Uterus (tissue), 4 donors: ENCODE measurements around the gene SLCO3A1. TPM values are rescaled to one million over a fixed set of nuclear protein-coding genes. Genes with fewer than 3 reads are reported as not detected.

Source experiments
- DNase-seq, 2 donors: peaks; one replicate each; pipeline ENCODE4 v3.0.0-alpha.2; 2019 to 2020
- H3K27ac ChIP-seq, 2 donors: fragments of 200-600 bp; sonication (generic); 1 replicate in 1 of 2; 2 replicates in 1 of 2; pipeline ENCODE4 v1.5.1; 2016 to 2018
- H3K27me3 ChIP-seq, 2 donors: fragments of 200-600 bp; sonication (generic); one replicate each; pipeline ENCODE4 v1.5.1; 2018 to 2019; ENCODE audit warnings: control low read depth in 1 of 2
- H3K36me3 ChIP-seq, 2 donors: fragments of 200-600 bp; sonication (generic); one replicate each; pipeline ENCODE4 v1.5.1; 2019; ENCODE audit warnings: control low read depth in 1 of 2
- H3K4me1 ChIP-seq, 2 donors: fragments of 200-600 bp; sonication (generic); one replicate each; pipeline ENCODE4 v1.5.1; 2018 to 2019; ENCODE audit warnings: control low read depth in 1 of 2
- H3K4me3 ChIP-seq, 2 donors: fragments of 200-600 bp; sonication (generic); 1 replicate in 1 of 2; 2 replicates in 1 of 2; pipeline ENCODE4 v1.5.1; 2018 to 2019; ENCODE audit warnings: mild to moderate bottlenecking in 1 of 2
- H3K9me3 ChIP-seq, 2 donors: fragments of 200-600 bp; sonication (generic); one replicate each; pipeline ENCODE4 v1.5.1; 2019; ENCODE audit warnings: control low read depth in 1 of 2
- POLR2A ChIP-seq, 2 donors: fragments of 450-650 bp; IDR thresholded peaks; one replicate each; pipeline ENCODE4 v1.6.1; 2016; ENCODE audit warnings: antibody characterized with exemption in 2 of 2, mild to moderate bottlenecking in 1 of 2, moderate library complexity in 1 of 2
- intact Hi-C: fragments of 100-400 bp; cut with DNase I; formaldehyde crosslinking; loops from one replicate; pipeline ENCODE4 v1.15.1; 2023; ENCODE audit warnings: low total_unique reads
- total RNA-seq, 4 donors: library from RNA; depleted of rRNA in 3 of 4; stranded (reverse); fragments of >200 nt in 3 of 4; gene quantifications; one replicate each; pipeline versions ENCODE4 v1.1.0 to v1.2.4, GENCODE V29; 2014 to 2023
- TF ChIP-seq, protein P1 (sequence below), 4 experiments: fragments of 200-600 bp in 2 of 4; fragments of 450-650 bp in 2 of 4; sonication (generic) in 2 of 4; IDR thresholded peaks; one replicate each; pipeline ENCODE4 v1.5.1; 2016 to 2019; ENCODE audit warnings: antibody characterized with exemption in 4 of 4, mild to moderate bottlenecking in 2 of 4, moderate library complexity in 1 of 4
- donor health status: DM: yes; HTN: yes; CAD: no.

SLCO3A1 gene
- total RNA-seq, 4 donors from 2014 or later = 4.4 to 26.1 (median 9.5) TPM

DNA sequence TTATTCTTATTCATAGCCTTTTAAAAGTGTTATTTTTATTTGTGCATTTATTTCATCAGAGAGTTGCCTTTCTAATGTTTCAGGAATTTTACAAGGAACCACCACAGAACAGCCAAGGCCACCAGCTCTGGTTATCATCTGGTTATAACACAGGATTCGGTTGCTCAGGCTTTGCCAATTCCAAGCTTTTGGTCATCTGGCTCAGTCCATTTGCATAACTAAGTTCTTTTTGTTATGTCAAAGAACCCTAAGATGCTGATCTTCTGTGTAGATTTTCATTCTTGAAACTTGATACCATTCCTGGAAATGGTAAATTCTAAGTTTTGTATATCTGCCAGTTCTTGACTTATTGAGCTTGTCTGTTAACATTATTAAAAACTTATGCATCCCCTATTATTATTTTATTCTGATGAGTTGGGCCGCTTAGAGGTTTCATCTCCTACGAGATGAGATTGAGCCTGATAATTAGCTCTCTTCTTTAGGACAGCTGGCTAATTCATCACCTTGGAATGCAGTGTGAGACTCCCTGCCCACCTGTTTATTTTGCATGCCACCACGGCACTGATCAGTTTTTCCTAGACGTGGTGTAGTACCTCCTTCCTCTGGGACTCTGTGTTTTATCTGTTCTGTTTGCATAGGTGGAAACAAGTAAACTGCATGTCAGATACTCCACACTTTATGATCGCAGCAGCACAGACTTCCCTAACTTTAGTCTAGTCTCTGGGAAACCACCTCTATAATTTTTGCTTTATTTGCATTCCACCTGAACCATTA lies 264.8 kb downstream of the SLCO3A1 start:
- Histone ChIP-seq H3K36me3 (no peaks in the 10 kb centered on the region), H3K4me3 (no peak overlapping the region), H3K4me1 (no peaks in the 10 kb centered on the region), H3K9me3 (no peaks in the 10 kb centered on the region), H3K27ac (no peak overlapping the region), H3K27me3 (no peaks in the 10 kb centered on the region)
- DNase-seq = no peak
- no peak for TF ChIP-seq POLR2A (IDR thresholded peaks at IDR 0.05)
- TF ChIP-seq, protein P1, sequence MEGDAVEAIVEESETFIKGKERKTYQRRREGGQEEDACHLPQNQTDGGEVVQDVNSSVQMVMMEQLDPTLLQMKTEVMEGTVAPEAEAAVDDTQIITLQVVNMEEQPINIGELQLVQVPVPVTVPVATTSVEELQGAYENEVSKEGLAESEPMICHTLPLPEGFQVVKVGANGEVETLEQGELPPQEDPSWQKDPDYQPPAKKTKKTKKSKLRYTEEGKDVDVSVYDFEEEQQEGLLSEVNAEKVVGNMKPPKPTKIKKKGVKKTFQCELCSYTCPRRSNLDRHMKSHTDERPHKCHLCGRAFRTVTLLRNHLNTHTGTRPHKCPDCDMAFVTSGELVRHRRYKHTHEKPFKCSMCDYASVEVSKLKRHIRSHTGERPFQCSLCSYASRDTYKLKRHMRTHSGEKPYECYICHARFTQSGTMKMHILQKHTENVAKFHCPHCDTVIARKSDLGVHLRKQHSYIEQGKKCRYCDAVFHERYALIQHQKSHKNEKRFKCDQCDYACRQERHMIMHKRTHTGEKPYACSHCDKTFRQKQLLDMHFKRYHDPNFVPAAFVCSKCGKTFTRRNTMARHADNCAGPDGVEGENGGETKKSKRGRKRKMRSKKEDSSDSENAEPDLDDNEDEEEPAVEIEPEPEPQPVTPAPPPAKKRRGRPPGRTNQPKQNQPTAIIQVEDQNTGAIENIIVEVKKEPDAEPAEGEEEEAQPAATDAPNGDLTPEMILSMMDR (IDR thresholded peaks at IDR 0.05) = no peak
- intact Hi-C loops = no loop called here

DNA sequence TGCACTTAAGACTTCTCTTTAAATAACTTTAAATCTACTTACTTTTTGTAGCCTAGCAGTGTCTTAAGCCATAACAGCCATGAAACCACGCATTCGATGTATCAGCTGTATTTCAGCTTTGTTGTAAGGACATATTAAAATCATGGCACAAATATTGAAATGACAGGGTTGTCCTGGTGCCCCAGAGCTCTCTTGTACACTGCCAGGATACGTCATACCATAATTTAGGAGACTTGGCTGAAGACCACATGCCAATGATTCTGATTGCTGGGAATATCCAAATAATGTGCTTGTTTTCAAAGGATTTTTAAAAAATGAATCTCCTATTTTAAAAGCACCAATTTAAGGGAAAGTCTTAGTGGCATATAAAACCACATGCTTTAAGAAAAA lies 265.4 kb downstream of the SLCO3A1 start:
- DNase-seq = no peak
- no peaks in the 10 kb centered on the region for H3K27me3 ChIP-seq
- no peak overlapping the region for H3K4me3 ChIP-seq
- intact Hi-C loops = no loop called here
- no peaks in the 10 kb centered on the region for H3K36me3 ChIP-seq
- H3K9me3 ChIP-seq = no peaks in the 10 kb centered on the region
- TF ChIP-seq POLR2A (IDR thresholded peaks at IDR 0.05) = no peak
- TF ChIP-seq, protein P1 (IDR thresholded peaks at IDR 0.05) = no peak
- no peaks in the 10 kb centered on the region for H3K4me1 ChIP-seq
- no peak overlapping the region for H3K27ac ChIP-seq

DNA sequence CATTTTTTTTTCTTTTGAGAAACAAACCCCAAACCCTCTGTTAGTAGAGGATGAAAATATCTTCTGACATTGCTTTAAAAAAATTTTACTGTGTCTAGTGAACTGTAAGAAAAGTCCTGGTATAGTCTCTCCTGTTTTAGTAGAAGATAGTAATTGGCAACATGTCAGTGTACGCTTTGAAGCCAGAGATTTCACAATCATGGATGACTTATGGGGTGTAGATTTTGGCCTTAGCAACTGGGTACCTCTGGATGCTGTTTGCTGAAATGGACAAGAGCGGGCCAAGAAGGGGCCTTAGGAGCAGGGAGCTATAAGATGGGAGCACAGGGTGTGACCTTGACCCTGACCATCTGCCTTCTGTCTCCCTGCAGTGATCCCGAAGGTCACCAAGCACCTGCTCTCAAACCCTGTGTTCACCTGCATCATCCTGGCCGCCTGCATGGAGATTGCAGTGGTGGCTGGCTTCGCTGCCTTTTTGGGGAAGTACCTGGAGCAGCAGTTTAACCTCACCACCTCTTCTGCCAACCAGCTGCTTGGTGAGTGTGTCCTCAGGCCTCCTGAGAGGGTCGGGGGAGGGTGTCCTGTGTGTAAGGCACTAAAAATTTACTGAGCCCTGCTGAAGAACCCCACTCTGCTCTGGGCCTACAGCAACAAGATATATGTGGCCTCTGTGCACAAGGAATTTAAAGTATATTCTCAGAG lies 266.7 kb downstream of the SLCO3A1 start:
- Histone ChIP-seq H3K9me3 (no peaks in the 10 kb centered on the region), H3K36me3 (no peaks in the 10 kb centered on the region), H3K4me1 (no peaks in the 10 kb centered on the region), H3K27me3 (no peaks in the 10 kb centered on the region), H3K27ac (no peak overlapping the region), H3K4me3 (no peak overlapping the region)
- DNase-seq = no peak
- TF ChIP-seq, protein P1 (IDR thresholded peaks at IDR 0.05) = no peak
- no peak for TF ChIP-seq POLR2A (IDR thresholded peaks at IDR 0.05)
- intact Hi-C loops = no loop called here

DNA sequence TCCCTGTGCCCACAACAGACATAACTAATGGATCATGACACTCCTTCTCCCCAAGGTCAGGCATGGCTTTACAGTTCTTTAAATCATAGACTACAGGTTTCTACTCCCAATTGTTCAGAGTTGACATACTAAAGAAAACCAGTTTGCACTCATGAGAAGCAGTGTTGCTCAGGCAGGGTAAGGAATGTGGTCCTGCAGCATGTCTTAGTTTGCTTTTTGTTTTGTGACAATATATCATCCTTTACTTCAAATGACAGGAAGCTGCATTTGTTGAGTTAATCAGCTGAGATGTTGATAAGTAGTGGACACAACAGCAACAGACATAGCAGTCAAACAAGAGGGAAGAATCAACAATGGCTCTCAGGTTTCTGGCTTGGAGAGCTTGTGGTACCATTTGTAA lies 267.5 kb downstream of the SLCO3A1 start:
- DNase-seq = no peak
- Histone ChIP-seq H3K36me3 (no peaks in the 10 kb centered on the region), H3K27ac (no peak overlapping the region), H3K4me3 (no peak overlapping the region), H3K9me3 (no peaks in the 10 kb centered on the region), H3K27me3 (no peaks in the 10 kb centered on the region), H3K4me1 (no peaks in the 10 kb centered on the region)
- TF ChIP-seq, protein P1 (IDR thresholded peaks at IDR 0.05) = no peak
- TF ChIP-seq POLR2A (IDR thresholded peaks at IDR 0.05) = no peak
- intact Hi-C loops = no loop called here

DNA sequence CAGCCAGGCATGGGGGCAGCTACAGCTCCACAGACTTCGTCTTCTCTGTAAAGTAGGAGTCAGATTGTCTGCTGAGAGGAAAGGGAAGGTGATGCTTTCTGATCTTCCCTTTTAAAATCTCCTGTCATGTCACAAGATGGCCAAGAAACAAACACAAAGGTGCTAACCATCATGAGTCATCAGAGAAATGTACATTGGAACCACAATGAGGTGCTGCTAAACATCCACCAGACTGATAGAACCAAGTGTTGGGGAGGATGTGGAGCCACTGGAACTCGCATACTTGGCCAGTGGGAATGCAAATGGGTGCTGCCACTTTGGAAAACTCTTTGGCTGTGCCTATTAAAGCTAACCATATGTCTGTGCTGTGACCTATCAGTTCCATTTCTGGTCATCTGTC lies 268.8 kb downstream of the SLCO3A1 start:
- Histone ChIP-seq H3K9me3 (no peaks in the 10 kb centered on the region), H3K4me1 (no peaks in the 10 kb centered on the region), H3K27ac (no peak overlapping the region), H3K36me3 (no peaks in the 10 kb centered on the region), H3K27me3 (no peaks in the 10 kb centered on the region), H3K4me3 (no peak overlapping the region)
- intact Hi-C loops = no loop called here
- no peak for TF ChIP-seq POLR2A (IDR thresholded peaks at IDR 0.05)
- TF ChIP-seq, protein P1 (IDR thresholded peaks at IDR 0.05) = no peak
- DNase-seq = no peak
